Neural progenitor cell (in vitro differentiated cells): Measurements from ENCODE around the gene RARA.
"Not testable (repeated sequence)": the region's sequence is repeated elsewhere in the genome, so short reads cannot be mapped to it uniquely, and the experiment has no call there.

ENCODE experiments used
- CTCF ChIP-seq: fragments of 200-600 bp; sonication (generic); IDR thresholded peaks from 2 replicates; pipeline ENCODE4 v1.5.1; 2017; ENCODE audit warnings: antibody characterized with exemption, mild to moderate bottlenecking
- EZH2 ChIP-seq: fragments of 200-600 bp; sonication (generic); IDR thresholded peaks from 2 replicates; pipeline ENCODE4 v1.6.1; 2017; ENCODE audit warnings: antibody characterized with exemption, mild to moderate bottlenecking, moderate library complexity
- EZH2phosphoT487 ChIP-seq: fragments of 200-600 bp; sonication (generic); IDR thresholded peaks from 2 replicates; pipeline ENCODE4 v1.6.1; 2017; ENCODE audit warnings: antibody characterized with exemption

DNA sequence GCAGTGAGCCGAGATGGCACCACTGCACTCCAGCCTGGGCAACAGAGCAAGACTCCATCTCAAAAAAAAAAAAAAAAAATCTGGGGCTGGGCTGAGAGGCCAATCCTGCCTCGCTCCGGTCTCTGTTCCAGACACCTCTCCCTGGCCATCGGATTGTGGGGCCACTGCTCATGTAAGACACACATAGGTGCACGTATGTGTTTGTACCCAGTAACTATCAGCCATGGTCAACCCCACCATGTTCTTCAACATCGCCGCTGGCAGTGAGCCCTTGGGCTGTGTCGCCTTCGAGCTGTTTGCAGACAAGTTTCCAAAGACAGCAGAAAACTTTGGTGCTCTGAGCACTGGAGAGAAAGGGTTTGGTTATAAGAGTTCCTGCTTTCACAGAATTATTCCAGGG, 58.7 kb downstream of the RARA start:
- TF ChIP-seq CTCF, EZH2, EZH2phosphoT487: not testable (repeated sequence)
